ENCODE results near the gene RPN1. TPM values are rescaled to one million over a fixed set of nuclear protein-coding genes. Genes with fewer than 3 reads are reported as not detected.

RPN1 gene
- total and polyA plus RNA-seq, 2 of the 13 experiments (the other 11 are each of a cell fraction or from before 2014, with no cell fraction given) = 290 to 342 TPM

DNA sequence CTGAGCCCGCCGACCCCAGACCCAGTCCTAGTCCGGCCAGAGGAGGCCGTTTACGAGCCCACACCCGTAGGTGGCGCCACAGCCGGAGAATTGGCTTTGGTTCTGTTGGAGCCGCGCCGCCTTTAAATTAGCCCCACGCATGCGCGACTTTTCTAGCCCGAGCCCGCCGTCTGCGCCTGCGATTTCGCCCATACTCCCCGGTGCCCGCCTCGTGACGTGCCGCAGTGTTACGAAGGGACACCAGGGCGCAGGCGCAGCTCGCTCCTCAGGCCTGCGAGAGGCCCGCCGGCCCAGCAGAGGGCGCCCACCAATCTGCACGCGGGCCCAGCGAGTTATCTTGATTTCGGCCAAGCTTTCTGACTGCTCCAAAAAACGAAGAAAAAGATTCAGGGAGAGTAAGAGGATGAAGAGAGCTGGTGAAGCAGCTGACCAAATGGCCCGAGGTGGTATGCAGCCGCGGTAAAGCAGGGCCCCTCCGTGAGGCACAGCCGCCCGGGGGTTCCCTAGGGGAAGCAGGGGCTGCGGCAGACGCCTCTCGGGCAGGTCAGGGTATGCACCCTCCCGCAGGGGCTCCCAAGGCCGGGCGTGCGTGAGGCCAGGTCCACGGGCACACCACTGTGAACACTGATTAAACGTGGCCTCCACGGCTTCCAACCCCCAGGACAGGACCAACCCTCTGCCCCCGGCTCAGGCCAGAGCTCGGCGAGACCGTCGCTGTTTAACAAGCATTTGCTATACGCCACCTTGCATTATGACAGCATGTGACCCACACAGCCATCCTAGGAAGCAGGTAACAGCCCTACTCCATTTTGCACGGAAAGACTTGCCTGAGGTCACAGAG lies 32.8 kb downstream of the RPN1 start (continued):
- TF ChIP-seq HINFP (CRISPR knock-in tag; IDR thresholded peaks at IDR 0.05; ENCODE audit: low read depth) (no peak; the same call in 1 of the 2 replicates), ZNF280B (CRISPR knock-in tag; IDR thresholded peaks at IDR 0.05; ENCODE audit: borderline replicate concordance) (peak; percentile 70), SALL2 (CRISPR knock-in tag; IDR thresholded peaks at IDR 0.05) (0 out of 2 replicates have a peak, but pooled peaks have one; percentile 39), MED8 (CRISPR knock-in tag; IDR thresholded peaks at IDR 0.05; ENCODE audit: insufficient replicate concordance) (peak; percentile 15), FOXM1 (CRISPR knock-in tag; IDR thresholded peaks at IDR 0.05) (no peak), TOE1 (CRISPR knock-in tag; IDR thresholded peaks at IDR 0.05) (no peak; the same call in 1 of the 2 replicates), RFXANK (CRISPR knock-in tag; IDR thresholded peaks at IDR 0.05) (no peak), TMF1 (CRISPR knock-in tag; IDR thresholded peaks at IDR 0.05; ENCODE audit: low read depth) (no peak; the same call in 1 of the 2 replicates), KLF12 (CRISPR knock-in tag; IDR thresholded peaks at IDR 0.05; ENCODE audit: borderline replicate concordance) (0 out of 2 replicates have a peak, but pooled peaks have one; percentile 35), ZNF670 (CRISPR knock-in tag; IDR thresholded peaks at IDR 0.05; ENCODE audit: borderline replicate concordance) (peak; percentile 86; the same call in 1 of the 2 replicates), ZNF354B (CRISPR knock-in tag; IDR thresholded peaks at IDR 0.05) (no peak), MAX (IDR thresholded peaks at IDR 0.05) (peak; percentile 26; the same call in 1 of the 2 replicates), ZNF557 (CRISPR knock-in tag; IDR thresholded peaks at IDR 0.05) (no peak; the same call in 1 of the 2 replicates), ZMAT5 (CRISPR knock-in tag; IDR thresholded peaks at IDR 0.05; ENCODE audit: borderline replicate concordance, low read depth) (no peak), FOXK1 (CRISPR knock-in tag; IDR thresholded peaks at IDR 0.05; ENCODE audit: borderline replicate concordance, low read depth) (peak; percentile 19; the same call in 1 of the 2 replicates), ZNF367 (CRISPR knock-in tag; IDR thresholded peaks at IDR 0.05; ENCODE audit: borderline replicate concordance) (no peak), PPARG (CRISPR knock-in tag; conservative IDR thresholded peaks at IDR 0.05) (no peak), NR2F1 (CRISPR knock-in tag; IDR thresholded peaks at IDR 0.05) (no peak; a peak in 1 of 4 replicates), ZNF674 (CRISPR knock-in tag; IDR thresholded peaks at IDR 0.05; ENCODE audit: low read depth) (no peak), HNF1B (CRISPR knock-in tag; IDR thresholded peaks at IDR 0.05) (peak; percentile 92)
- TF ChIP-seq, protein P1, sequence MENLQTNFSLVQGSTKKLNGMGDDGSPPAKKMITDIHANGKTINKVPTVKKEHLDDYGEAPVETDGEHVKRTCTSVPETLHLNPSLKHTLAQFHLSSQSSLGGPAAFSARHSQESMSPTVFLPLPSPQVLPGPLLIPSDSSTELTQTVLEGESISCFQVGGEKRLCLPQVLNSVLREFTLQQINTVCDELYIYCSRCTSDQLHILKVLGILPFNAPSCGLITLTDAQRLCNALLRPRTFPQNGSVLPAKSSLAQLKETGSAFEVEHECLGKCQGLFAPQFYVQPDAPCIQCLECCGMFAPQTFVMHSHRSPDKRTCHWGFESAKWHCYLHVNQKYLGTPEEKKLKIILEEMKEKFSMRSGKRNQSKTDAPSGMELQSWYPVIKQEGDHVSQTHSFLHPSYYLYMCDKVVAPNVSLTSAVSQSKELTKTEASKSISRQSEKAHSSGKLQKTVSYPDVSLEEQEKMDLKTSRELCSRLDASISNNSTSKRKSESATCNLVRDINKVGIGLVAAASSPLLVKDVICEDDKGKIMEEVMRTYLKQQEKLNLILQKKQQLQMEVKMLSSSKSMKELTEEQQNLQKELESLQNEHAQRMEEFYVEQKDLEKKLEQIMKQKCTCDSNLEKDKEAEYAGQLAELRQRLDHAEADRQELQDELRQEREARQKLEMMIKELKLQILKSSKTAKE (CRISPR knock-in tag; IDR thresholded peaks at IDR 0.05; ENCODE audit: borderline replicate concordance) = no peak

Data from HepG2 (cell line).